ENCODE measurements around the gene DLG4. TPM values are rescaled to one million over a fixed set of nuclear protein-coding genes. Genes with fewer than 3 reads are reported as not detected.

DLG4 gene
- total and polyA plus RNA-seq, 2 donors (not counting 3 experiments of a cell fraction or from before 2014, with no cell fraction given) = 14.9 to 34.6 TPM

- Histone ChIP-seq H3K9me1 (replicated peaks; ENCODE audit: control insufficient read depth, extremely low read depth, insufficient read depth, low read length) (no peaks in the 10 kb centered on the region), H3K27me3 (ENCODE audit: control insufficient read depth in 2 of 2, insufficient read depth in 2 of 2, low read length in 2 of 2) (no peaks in the 10 kb centered on the region), H3K4me2 (ENCODE audit: insufficient read depth, low read length) (peak overlapping the region; percentile 2), H3K9ac (replicated peaks; ENCODE audit: extremely low read depth, insufficient read depth, low read length) (peak overlapping the region; percentile 11), H3K9me3 (replicated peaks; ENCODE audit: control insufficient read depth, insufficient read depth, low read length) (no peaks in the 10 kb centered on the region), H3K4me3 (replicated peaks in 1 of 3; ENCODE audit: insufficient read depth in 1 of 3, low read depth in 1 of 3, low read length in 3 of 3) (peak overlapping the region; percentile 18 to 35 (median 22)), H3K79me2 (ENCODE audit: control insufficient read depth, insufficient read depth, low read length) (no peaks in the 10 kb centered on the region), H4K20me1 (replicated peaks; ENCODE audit: control insufficient read depth, extremely low read depth, insufficient read depth, low read length) (no peaks in the 10 kb centered on the region), H3K4me1 (ENCODE audit: control insufficient read depth, extremely low read depth, insufficient read depth, low read length) (peaks cover 26% of the 10 kb centered on the region), H3K27ac (ENCODE audit: insufficient read depth, low read depth, low read length) (no peak overlapping the region), H3K36me3 (ENCODE audit: control insufficient read depth in 2 of 2, extremely low read depth in 1 of 2, insufficient read depth in 2 of 2, low read length in 2 of 2) (peaks cover 0 to 5% of the 10 kb centered on the region in 2 experiments), H2AFZ (ENCODE audit: low read depth, low read length) (peak overlapping the region; percentile 81)
- ChIA-PET POLR2A (interaction anchor here (0.6 kb wide), 1 partner anchor 667 kb away, joined by 9 read pairs; no protein-coding TSS in a partner anchor), CTCF (interaction anchor here (0.6 to 1.5 kb wide), 3 partner anchors 13 to 33 kb away, joined by 3 to 4 read pairs (median 3); partner anchors contain the start of gene SLC2A4)
- intact Hi-C loops (cut with micrococcal nuclease) = no loop called here
- no TSS peak for BruUV-seq (replicated peaks)
- dilution Hi-C loops (cut with MboI; ENCODE audit: extremely low pct_ligation_motif_present, low sequenced_read_pairs) = no loop called here
- FAIRE-seq = peak; percentile 91
- TF ChIP-seq CTCF (IDR thresholded peaks at IDR 0.05; ENCODE audit: extremely low read depth in 1 of 2, insufficient read depth in 1 of 2, low read depth in 1 of 2, low read length in 2 of 2) (no peak), EZH2 (IDR thresholded peaks at IDR 0.05; ENCODE audit: borderline replicate concordance, low read depth, low read length, severe bottlenecking) (no peak), GATA2 (IDR thresholded peaks at IDR 0.05; ENCODE audit: insufficient read depth, insufficient read length, low read depth, low read length) (no peak), POLR2A (IDR thresholded peaks at IDR 0.05; ENCODE audit: low read depth, low read length) (no peak), FOS (IDR thresholded peaks at IDR 0.05; ENCODE audit: borderline replicate concordance, insufficient read depth, low read length) (no peak), MAX (IDR thresholded peaks at IDR 0.05; ENCODE audit: insufficient read depth, insufficient read length) (no peak), MYC (IDR thresholded peaks at IDR 0.05; ENCODE audit: low read depth, low read length) (no peak), JUN (IDR thresholded peaks at IDR 0.05; ENCODE audit: borderline replicate concordance, insufficient read depth, insufficient read length, low read depth) (no peak), POLR2AphosphoS5 (IDR thresholded peaks at IDR 0.05; ENCODE audit: insufficient read depth, low read depth, low read length) (no peak)
- no peak for DNase-seq (ENCODE audit: low read depth, low spot score)
These were observed 43.5 kb upstream of the DLG4 start for GRCh38 chr17:7262935-7263800.

Data from endothelial cell of umbilical vein (primary cell).